ENCODE data around the gene GNAT1. TPM values are rescaled to one million over a fixed set of nuclear protein-coding genes. Genes with fewer than 3 reads are reported as not detected.

Gene GNAT1
- total and polyA plus RNA-seq, 2 of the 13 experiments (the other 11 are each of a cell fraction or from before 2014, with no cell fraction given), result 0.15 TPM; not detected in 1

- peak; percentile 4 for TF ChIP-seq HNRNPLL (IDR thresholded peaks at IDR 0.05; ENCODE audit: low read depth, low read length, poor library complexity, severe bottlenecking)
- peak; percentile 39 for TF ChIP-seq ZNF574 (CRISPR knock-in tag; IDR thresholded peaks at IDR 0.05)
- TF ChIP-seq, protein P1, sequence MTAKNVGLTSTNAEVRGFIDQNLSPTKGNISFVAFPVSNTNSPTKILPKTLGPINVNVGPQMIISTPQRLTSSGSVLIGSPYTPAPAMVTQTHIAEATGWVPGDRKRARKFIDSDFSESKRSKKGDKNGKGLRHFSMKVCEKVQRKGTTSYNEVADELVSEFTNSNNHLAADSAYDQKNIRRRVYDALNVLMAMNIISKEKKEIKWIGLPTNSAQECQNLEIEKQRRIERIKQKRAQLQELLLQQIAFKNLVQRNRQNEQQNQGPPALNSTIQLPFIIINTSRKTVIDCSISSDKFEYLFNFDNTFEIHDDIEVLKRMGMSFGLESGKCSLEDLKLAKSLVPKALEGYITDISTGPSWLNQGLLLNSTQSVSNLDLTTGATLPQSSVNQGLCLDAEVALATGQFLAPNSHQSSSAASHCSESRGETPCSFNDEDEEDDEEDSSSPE (CRISPR knock-in tag; IDR thresholded peaks at IDR 0.05), result 0 out of 2 replicates have a peak, but pooled peaks have one; percentile 13
- TF ChIP-seq, protein P2, sequence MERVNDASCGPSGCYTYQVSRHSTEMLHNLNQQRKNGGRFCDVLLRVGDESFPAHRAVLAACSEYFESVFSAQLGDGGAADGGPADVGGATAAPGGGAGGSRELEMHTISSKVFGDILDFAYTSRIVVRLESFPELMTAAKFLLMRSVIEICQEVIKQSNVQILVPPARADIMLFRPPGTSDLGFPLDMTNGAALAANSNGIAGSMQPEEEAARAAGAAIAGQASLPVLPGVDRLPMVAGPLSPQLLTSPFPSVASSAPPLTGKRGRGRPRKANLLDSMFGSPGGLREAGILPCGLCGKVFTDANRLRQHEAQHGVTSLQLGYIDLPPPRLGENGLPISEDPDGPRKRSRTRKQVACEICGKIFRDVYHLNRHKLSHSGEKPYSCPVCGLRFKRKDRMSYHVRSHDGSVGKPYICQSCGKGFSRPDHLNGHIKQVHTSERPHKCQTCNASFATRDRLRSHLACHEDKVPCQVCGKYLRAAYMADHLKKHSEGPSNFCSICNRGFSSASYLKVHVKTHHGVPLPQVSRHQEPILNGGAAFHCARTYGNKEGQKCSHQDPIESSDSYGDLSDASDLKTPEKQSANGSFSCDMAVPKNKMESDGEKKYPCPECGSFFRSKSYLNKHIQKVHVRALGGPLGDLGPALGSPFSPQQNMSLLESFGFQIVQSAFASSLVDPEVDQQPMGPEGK (CRISPR knock-in tag; IDR thresholded peaks at IDR 0.05), result peak; percentile 16; the same call in 1 of the 2 replicates
- TF ChIP-seq UBTF (CRISPR knock-in tag; IDR thresholded peaks at IDR 0.05), result peak; percentile 74; the same call in 1 of the 2 replicates
- TF ChIP-seq SP5 (CRISPR knock-in tag; IDR thresholded peaks at IDR 0.05; ENCODE audit: borderline replicate concordance, low read depth), result 0 out of 2 replicates have a peak, but pooled peaks have one; percentile 11
- peak; percentile 18 for TF ChIP-seq YY1 (IDR thresholded peaks at IDR 0.05; ENCODE audit: insufficient read depth, insufficient replicate concordance, low read depth, low read length)
Measured at GRCh38 chr3:50154840-50155490, 36.4 kb upstream of the GNAT1 start, which contains the start of gene SEMA3F (continued).

Data from HepG2 (cell line).